ENCODE results near the gene BMPR1A.

DNA sequence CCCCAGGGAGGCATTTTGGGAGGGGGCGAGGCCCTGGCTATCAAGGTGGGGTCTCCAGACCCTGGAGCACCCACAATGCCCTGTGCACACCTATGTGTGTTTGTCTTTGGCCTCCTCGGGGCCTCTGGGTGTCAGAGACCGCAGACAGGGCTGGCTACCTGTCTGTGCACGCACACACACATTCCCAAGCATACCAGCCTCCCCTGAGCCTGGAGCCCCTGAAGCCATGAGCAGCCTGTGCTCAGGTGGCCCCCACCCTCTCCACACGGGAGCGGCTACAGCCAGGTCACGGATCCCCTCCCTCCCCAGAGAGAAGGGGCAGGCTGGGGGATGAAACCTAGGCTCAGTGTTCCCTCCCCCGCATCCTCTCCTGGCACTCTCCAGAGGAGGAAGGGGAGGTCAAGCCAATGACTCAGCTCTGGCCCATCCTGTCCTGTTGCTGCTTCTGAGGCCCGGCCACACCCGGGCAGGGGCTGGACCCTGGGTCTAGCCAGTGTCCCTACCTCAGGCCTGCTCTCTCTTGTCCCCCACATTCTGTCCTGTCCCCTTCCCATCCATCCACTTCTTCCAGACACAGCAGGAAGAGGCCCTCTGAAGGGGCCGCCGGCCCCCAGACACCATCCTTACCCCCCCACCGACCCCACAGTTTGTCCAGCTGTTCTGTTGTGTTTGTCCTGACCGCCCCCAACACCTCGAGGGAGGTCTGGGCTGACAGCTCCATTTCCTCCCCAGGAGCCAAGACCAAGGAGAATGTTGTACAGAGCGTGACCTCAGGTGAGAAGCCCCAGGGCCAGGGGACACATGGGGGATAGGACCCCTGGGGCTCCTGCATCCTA, 202.7 kb downstream of the BMPR1A start:
- TF ChIP-seq, protein P1, sequence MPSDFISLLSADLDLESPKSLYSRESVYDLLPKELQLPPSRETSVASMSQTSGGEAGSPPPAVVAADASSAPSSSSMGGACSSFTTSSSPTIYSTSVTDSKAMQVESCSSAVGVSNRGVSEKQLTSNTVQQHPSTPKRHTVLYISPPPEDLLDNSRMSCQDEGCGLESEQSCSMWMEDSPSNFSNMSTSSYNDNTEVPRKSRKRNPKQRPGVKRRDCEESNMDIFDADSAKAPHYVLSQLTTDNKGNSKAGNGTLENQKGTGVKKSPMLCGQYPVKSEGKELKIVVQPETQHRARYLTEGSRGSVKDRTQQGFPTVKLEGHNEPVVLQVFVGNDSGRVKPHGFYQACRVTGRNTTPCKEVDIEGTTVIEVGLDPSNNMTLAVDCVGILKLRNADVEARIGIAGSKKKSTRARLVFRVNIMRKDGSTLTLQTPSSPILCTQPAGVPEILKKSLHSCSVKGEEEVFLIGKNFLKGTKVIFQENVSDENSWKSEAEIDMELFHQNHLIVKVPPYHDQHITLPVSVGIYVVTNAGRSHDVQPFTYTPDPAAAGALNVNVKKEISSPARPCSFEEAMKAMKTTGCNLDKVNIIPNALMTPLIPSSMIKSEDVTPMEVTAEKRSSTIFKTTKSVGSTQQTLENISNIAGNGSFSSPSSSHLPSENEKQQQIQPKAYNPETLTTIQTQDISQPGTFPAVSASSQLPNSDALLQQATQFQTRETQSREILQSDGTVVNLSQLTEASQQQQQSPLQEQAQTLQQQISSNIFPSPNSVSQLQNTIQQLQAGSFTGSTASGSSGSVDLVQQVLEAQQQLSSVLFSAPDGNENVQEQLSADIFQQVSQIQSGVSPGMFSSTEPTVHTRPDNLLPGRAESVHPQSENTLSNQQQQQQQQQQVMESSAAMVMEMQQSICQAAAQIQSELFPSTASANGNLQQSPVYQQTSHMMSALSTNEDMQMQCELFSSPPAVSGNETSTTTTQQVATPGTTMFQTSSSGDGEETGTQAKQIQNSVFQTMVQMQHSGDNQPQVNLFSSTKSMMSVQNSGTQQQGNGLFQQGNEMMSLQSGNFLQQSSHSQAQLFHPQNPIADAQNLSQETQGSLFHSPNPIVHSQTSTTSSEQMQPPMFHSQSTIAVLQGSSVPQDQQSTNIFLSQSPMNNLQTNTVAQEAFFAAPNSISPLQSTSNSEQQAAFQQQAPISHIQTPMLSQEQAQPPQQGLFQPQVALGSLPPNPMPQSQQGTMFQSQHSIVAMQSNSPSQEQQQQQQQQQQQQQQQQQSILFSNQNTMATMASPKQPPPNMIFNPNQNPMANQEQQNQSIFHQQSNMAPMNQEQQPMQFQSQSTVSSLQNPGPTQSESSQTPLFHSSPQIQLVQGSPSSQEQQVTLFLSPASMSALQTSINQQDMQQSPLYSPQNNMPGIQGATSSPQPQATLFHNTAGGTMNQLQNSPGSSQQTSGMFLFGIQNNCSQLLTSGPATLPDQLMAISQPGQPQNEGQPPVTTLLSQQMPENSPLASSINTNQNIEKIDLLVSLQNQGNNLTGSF (CRISPR knock-in tag; IDR thresholded peaks at IDR 0.05) = no peak
- TF ChIP-seq JUND (CRISPR knock-in tag; IDR thresholded peaks at IDR 0.05) (no peak), ATF1 (CRISPR knock-in tag; IDR thresholded peaks at IDR 0.05) (no peak), TAF1 (CRISPR knock-in tag; IDR thresholded peaks at IDR 0.05) (no peak), ADNP (CRISPR knock-in tag; IDR thresholded peaks at IDR 0.05) (no peak), ZNF121 (CRISPR knock-in tag; IDR thresholded peaks at IDR 0.05) (no peak), CHCHD3 (CRISPR knock-in tag; IDR thresholded peaks at IDR 0.05) (no peak), TOE1 (CRISPR knock-in tag; IDR thresholded peaks at IDR 0.05) (no peak), POLR2A (IDR thresholded peaks at IDR 0.05; ENCODE audit: insufficient read depth in 1 of 2, low read depth in 2 of 2, low read length in 2 of 2) (no peak), GLI4 (CRISPR knock-in tag; IDR thresholded peaks at IDR 0.05; ENCODE audit: borderline replicate concordance) (no peak), ZNF12 (CRISPR knock-in tag; IDR thresholded peaks at IDR 0.05) (no peak)
- TF ChIP-seq, protein P2, sequence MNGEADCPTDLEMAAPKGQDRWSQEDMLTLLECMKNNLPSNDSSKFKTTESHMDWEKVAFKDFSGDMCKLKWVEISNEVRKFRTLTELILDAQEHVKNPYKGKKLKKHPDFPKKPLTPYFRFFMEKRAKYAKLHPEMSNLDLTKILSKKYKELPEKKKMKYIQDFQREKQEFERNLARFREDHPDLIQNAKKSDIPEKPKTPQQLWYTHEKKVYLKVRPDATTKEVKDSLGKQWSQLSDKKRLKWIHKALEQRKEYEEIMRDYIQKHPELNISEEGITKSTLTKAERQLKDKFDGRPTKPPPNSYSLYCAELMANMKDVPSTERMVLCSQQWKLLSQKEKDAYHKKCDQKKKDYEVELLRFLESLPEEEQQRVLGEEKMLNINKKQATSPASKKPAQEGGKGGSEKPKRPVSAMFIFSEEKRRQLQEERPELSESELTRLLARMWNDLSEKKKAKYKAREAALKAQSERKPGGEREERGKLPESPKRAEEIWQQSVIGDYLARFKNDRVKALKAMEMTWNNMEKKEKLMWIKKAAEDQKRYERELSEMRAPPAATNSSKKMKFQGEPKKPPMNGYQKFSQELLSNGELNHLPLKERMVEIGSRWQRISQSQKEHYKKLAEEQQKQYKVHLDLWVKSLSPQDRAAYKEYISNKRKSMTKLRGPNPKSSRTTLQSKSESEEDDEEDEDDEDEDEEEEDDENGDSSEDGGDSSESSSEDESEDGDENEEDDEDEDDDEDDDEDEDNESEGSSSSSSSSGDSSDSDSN (CRISPR knock-in tag; IDR thresholded peaks at IDR 0.05) = no peak

All from HepG2 (cell line).